HG02885 (cell line): ENCODE measurements around the gene TMEM18.

Experiments used
- ATAC-seq: cut with Tn5 transposase; IDR thresholded peaks from one replicate; pipeline ENCODE4 v1.9.1; 2021; ENCODE audit warnings: mild to moderate bottlenecking; ENCODE audit not compliant: unreplicated experiment, poor library complexity

The TMEM18 gene

GRCh38 chr2:654896-655295, 22.3 kb downstream of the TMEM18 start:
- ATAC-seq: no peak

GRCh38 chr2:653645-654425, 23.4 kb downstream of the TMEM18 start:
- ATAC-seq: no peak

GRCh38 chr2:652881-653480, 24.2 kb downstream of the TMEM18 start:
- no peak for ATAC-seq

GRCh38 chr2:651951-652373, 25.2 kb downstream of the TMEM18 start:
- ATAC-seq: no peak

DNA sequence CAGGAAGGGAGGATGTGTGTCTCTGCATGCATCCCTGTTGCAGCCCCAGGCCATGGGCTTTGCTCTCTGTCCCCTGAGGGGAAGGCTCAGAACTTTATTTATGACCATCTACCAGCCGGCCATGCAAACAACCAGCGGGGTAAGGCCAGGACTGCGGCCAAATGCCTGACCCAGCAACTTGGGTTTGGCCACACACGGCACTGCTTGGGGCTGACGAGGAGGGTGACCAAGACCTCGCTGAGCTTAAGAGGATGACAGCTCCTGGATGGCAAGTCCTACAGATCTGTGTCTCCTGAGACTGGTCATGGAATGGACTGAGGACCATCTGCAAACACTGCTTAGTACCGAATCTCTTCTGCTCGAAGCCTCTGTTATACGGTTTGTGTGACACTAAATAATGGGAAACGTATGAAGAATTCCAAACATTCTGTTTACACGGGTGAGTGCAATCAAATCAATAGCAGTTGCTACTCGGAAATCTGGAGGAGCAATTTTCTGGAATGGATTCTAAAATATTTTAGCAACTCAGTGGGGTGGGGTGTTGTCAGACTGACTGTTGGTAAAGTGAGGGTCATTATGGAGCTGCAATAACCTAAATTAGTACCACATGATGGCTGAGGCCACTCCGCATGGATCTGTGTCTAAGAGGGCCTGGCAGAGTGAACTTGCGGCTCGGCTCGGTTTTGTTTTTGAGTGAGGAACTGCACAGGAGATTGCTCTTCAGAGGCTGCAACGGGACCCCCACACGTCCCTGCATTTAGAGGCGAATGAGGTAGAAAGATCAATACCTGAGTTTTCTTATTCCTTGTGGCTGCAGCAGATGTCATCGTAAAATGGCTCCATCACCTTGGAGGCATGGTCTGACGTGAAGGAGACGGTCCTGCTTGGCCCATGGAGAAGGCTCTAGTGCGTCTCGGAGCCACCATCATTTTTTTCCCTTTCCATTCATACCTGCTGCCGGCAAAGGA, 26.6 kb downstream of the TMEM18 start:
- no peak for ATAC-seq

DNA sequence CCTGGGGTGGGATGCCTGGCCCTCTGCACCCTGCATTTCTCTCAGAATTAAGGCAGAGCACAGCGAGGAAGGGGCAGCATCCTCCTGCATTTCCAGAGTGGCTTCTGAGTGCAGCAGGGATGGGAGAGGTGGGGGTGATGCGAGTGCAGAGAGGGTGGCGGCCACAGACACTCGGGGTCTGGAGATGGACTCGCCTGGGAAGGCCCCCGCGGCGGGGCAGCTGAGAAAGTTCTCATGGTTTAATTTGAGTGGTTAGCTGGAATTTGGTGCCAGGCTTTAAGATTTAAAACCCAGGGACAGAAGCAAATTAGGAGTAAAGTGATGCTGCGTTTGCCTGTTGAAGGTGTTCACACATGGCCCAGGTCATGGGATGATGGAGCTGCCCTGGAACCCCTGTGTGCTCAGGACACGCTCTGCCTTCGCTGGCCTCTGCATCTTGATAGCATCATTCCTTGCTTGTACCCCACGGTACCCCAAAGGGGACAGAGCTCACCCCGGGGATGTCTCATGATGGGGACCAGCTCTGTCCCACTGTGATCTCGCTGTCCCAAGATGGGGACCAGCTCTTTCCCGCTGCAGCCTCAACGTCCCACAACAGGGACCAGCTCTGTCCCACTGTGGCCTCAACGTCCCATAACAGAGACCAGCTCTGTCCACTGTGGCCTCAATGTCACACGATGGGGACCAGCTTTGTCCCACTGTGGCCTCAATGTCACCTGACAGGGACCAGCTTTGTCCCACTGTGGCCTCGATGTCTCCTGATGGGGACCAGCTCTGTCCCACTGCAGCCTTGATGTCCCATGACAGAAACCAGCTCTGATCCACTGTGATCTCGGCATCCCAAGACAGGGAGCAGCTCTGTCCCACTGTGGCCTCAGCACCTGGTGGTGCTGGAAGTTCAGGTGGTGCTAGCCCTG, 27.5 kb downstream of the TMEM18 start:
- ATAC-seq: no peak

GRCh38 chr2:648476-649424, 28.5 kb downstream of the TMEM18 start:
- no peak for ATAC-seq

DNA sequence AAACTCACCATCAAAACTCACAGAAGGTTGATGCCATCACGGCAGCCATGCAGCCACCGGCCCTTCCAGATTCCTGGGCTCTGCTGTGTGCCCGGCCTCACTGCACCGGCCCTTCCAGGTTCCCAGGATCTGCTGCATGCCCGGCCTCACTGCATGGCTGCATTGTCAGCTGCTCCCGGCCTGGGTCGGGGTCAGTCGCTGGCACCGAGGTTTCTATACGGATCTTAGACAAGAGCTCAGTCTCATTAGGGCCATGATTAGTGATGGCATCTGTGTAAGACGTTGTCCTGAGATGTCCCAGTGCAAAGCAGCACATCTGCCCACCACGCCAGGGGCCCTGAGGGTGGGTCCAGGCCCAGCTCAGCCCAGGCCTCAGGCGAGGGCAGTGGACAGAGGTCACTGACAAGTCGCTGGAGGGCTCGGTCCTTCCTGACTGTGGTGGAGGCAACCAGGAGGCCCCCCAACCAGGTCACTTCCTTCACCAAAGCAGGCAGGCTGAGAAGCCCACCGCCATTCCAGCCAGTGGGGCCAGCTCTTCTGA, 29.4 kb downstream of the TMEM18 start:
- ATAC-seq: no peak

GRCh38 chr2:647003-647560, 30.1 kb downstream of the TMEM18 start:
- ATAC-seq: no peak

DNA sequence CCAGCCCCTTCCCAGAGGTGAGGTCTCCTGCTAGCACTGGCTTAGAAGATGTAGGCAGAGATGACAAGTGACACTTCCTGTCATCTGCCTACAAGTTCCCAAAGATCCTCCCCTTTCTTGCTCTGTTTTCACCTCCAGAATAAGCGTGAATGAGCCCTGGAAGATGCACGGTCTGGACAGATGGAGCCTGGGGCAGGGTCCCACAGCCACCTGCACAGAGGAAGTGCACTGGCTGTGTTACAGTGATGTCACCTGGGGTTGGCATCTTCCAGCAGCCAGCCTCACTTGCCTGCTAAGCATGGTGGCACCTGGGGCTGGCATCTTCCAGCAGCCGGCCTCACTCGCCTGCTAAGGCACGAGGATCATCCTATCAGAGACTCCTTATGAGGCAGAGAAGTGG, 32.3 kb downstream of the TMEM18 start:
- ATAC-seq: no peak

DNA sequence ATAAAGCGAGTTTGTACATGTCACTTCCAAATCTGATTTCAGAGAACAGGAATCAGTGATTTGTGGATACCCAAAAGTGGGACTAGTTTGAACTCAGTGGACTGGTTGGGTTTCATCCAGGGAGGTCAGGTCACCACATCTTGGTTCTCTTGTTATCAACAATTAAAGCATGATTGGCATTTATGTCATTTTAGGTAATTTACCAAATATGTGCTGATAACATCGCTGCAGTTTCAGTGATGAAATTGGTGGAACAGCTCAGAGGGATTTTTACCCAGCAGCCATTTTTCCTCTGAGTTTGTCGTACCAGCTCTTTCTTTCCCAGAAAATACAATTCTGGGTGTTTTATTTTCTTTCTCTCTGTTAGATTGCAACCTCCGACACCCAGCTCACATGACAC, 33.4 kb downstream of the TMEM18 start:
- ATAC-seq: no peak

- no peak for ATAC-seq
Observed at GRCh38 chr2:643334-643733, 33.9 kb downstream of the TMEM18 start.

- no peak for ATAC-seq
Observed at GRCh38 chr2:641872-642815, 35.1 kb downstream of the TMEM18 start.

DNA sequence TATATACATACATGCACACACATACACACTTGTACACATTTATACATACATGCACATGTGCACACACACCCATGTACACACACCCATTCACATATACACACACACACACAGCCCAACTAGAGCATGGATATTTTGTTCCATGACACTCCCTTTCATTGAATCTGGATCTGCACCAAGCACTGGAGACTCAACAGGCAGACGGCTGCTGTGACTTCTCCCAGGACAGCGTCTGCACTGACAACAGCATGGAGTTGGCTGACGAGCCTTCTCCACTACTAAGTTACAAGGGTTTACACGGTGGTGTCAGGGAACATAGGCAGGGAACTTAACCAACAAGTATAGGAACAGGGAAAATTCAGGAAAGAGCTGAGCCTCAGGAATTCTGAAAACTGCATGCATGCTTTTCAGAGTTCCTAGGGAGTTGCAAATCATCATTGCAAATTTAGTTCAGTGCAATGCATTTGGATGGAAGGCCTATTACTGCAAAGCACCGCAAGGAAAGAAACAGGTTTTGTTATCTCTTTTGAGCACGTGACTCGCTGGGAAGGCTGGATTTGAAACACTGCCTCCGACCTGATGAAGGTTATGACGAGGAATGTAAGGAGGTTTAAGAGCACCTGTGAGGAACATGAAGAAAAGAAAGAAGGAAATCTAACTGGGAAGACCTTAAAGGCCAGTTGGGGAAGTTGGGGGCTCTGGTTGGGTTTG, 35.9 kb downstream of the TMEM18 start:
- ATAC-seq: no peak

GRCh38 chr2:639703-640102, 37.5 kb downstream of the TMEM18 start:
- no peak for ATAC-seq

DNA sequence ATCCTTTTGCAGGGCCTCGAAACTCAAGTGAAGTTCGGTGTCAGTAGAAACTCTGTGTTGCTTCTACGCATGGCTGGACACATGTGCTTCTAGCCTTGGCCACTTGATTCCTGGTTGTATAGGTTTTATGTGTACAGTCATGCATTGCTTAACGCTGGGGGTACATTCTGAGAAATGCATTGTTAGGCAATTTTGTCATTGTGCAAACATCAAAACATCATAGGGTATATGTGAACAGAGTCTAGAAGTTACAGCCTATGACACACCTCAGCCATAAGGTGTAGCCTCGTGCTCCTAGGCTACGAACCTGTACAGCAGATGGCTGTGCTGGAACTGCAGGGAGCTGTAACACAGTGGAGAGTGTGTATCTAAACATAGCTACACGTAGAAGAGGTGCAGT, 39.4 kb downstream of the TMEM18 start:
- no peak for ATAC-seq

DNA sequence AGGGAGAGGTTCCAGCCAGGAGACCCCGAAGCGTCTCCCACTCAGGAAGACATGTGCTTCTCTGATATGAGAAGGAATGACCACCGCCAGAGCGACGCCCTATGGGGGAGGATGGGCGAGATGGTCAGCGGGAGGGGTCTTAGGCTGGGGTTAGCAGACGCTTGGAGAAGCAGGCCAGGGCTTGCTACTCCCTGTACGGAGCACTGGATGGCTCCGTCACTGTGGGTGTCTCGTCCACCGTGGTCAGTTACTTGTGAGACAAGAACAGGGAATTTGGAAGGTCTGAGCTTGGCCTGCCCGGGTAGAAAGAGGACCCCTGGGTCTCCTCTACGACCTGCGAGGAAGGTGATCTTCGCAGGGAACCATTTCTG, 39.8 kb downstream of the TMEM18 start:
- ATAC-seq: no peak
